ENCODE results near the gene GCN1.
A peak's percentile ranks its signal among the peaks of the same experiment; 100 is the strongest.

Gene GCN1

DNA sequence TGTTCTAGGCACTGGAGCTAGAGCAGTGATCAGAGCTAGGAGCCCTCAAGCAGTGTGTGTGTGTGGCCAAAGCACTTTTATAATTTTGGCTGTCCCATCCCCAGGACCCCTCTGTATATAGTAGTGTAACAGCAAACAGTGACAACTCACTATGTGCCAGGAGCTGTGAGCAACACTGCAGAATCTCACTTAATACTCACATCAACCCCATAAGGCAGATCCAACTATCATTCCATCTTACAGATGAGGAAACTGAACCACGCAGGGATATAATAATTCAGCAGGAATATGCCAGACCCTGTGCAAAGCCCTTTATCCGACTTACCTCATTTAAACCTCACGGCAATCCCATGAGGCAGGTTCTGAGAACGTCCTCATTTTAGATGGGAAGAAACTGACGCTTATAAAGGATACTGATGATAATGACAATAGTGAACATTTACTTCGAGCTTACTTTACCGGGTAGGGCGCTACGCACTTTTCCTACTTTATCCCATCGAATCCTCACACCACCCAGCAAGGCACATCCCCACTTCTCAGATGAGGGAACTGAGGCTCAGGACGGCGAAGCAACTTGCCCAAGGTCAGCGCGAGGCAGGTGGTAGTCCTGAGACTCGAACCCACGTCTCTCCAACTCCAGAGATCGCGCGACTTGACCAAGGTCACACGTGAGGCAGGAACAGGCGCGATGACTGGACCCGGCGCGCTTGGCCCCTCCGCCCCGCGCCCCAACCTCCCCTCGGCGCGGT is 78.6 kb downstream of the GCN1 start:
- no peak for DNase-seq (ENCODE audit: low read depth in 2 of 2)

DNA sequence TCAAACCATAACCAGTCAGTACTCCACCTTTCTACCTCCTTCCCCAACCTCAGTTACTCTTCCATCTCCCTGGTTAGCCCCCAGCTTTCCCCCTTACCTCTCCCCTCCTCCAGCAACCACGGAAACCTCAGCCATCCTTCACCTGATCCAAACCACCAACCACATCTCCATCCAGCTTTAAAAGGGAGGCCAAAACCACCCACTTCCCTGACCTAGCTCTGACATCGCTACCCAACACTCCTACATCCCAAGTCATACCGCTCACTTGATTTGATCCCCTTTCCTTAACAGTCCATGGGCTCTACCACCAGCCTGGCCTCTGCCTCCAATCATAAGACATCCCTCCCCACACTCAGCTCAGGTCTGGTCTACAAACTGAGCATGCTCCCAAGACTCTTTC is 79.4 kb downstream of the GCN1 start:
- DNase-seq (ENCODE audit: low read depth in 2 of 2) = no peak

DNA sequence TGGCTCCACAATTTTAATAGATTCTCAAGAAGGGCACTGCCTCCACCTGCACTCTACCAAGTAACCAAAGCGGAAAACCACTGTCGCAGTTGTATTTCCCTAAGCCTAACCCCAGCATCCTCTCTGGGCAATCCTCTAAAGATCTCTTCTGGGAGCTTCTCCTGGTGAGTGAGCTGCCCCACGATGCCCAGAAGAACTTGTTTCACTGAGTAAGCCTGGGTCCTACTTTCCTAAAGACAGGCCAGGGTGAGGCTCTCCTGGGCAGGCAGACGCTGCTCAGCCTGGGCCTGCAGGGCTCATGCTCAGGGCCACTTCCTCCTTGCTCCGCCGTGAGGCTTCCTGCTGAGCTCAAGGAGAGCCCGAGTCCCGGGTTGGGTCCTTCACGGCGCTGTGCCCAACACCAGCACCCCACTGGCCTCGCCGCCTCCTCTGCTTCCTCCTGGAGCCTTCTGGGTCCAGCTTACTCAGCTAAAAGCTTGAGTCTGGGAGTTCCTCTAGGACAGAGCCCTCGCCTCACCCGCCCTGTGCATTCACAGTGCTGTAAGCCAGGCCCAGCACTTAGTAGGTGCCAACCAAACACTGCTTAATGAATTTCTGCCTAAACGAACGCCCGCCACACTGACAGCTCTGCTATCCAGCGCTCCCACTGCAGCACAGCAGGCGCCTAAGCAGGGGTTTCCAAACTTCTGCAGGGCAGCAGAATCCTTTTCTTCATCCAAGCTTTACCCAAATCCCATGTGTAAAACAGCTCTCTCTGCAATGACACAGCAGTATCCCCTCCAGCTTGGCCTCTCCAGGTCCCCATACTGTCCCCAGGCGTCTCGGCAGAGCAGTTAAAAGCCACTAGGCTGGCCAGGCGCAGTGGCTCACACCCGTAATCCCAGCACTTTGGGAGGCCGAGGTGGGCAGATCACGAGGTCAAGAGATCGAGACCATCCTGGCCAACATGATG is 83.7 kb downstream of the GCN1 start:
- DNase-seq (ENCODE audit: low read depth in 2 of 2) = peak; percentile 12 to 14

DNA sequence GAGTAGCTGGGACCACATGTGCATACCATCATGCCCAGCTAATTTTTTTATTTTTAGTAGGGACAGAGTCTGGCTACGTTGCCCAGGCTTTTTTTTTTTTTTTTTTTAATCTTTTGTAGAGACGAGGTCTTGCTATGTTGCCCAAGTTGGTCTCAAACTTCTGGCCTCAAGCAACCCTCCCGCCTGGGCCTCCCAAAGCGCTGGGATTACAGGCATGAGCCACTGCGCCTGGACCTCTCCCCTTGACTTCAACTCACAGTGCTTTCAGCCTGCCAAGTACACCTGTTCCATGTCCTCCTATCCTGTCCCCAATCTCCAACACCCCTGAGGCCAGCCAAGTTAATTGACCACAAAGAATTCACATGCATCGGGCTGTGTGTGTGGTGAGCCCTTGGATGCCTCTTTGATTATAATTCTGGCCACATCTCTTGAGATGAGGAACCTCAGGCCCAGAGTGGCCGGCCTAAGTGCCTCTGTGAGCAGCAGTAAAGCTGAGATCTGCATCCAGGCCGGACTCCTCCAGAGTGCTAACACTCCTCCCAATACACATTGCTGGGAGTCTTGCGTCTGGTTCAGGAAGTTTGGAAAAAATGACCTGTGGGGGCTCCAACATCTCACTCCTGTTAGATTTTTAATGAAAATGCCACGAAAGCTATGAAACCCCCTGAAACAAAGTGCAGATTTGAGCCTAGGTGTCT is 84.8 kb downstream of the GCN1 start:
- DNase-seq (ENCODE audit: low read depth in 2 of 2) = no peak

DNA sequence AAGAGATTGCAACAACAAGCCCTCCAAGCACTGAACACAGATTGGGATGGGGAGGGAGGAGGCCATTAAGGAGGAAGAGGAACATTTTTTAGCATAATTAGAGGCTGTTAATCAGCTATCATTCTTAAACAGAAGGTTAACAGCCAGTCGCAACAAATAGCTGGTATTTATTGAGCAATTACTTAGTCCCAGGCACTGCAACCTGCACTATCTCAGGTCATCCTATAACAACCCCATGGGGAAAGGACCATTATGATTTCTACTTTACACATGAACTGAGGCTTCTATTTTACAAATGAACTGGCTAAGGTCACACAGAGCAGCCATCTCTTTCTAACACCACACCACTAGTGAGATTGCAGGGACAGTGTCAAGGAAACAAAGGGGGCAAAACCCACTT is 88.4 kb downstream of the GCN1 start:
- DNase-seq (ENCODE audit: low read depth in 2 of 2) = no peak

DNA sequence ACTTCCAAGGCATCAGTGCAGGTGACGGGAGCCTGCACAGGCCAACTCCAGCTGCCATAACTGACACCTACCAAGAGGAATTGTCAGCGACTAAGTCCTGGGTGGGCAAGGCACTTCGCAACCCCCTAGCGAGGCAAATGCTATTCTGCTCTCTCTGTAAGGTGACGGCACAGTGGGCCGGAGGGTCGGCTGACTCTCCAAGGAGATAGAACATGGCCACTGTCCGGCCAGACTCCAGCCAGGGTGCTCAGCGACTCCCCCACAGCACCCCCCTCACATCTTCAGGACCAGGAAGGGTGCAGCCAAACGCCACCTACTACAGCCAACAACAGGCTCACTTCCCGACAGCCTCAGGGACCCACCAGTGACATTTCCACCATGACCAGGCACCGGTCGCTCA is 91.1 kb downstream of the GCN1 start:
- no peak for DNase-seq (ENCODE audit: low read depth in 2 of 2)

DNA sequence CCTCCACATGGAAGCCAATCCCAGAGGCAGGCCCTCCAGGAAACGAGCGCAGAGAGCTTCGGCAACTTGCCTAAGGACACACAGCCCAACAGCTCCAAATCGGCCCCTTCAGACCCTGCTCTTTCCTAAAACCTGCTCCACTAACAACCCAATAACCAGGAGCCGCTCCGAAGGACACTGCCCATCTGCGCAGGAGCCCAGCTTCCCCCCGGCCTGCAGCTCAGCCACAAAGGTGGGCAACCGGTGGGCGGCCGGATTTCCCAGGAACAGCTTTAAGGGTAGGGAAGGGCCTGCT is 91.5 kb downstream of the GCN1 start:
- DNase-seq (ENCODE audit: low read depth in 2 of 2) = no peak

DNA sequence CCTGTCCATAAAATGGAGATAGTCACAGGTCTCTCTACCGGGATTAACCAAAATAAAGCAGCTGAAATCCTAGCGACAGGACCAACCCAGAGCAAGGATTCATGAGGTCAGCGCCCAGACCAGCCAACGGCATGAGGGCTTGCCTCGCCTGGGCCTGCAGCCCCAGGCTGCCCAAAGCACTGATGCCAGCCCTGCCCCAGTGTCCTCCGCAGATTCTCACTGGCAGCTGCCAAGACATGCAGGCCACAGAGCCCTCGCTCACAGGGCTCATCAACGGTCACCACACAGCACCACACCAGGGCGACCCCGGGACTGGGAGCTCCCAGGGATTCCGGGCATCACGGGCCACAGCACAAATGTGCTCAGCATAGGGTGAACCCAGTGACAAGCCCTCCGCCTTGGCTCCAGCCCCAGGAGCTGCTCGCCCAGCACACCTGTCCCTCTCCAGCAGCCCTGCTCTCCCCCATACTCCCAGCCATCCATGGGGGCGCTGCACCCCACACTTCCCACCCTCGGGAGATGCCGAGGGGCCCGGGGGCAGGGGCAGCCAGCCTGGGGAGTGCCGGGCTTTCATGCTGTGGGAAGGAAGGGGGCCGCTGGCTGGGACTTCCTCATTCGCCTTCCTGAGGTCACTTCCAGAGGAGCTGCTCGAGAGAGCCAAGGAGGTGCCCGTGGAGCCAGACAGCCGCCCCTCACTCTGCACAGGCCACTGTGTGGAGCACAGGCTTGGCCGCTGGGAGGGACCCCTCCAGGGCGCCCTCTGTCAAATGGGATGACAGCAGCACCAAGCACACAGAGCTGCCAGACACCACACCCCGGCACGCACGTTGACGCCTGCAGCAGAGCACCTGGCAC is 92.1 kb downstream of the GCN1 start:
- DNase-seq (ENCODE audit: low read depth in 2 of 2) = no peak

DNA sequence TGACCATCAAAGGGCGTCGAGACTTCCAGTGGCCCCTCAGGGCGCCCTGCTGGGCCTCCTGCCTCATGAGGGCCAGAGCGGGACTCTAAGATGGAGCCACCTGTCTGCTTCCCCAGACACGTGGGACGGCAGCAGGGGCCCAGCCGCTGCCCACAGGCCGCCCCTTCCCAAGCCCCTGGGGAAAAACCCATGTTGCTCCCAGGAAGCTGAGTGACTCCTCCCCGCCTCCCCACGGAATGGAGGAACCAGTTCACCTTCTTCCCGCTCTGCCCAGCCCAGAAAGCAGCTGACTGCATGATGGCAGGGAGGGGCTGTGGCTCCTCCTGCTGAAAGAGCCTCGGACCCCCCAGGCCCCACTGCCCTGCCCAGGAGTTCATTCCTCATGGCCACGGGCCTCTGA is 92.9 kb downstream of the GCN1 start:
- DNase-seq (ENCODE audit: low read depth in 2 of 2) = no peak

DNA sequence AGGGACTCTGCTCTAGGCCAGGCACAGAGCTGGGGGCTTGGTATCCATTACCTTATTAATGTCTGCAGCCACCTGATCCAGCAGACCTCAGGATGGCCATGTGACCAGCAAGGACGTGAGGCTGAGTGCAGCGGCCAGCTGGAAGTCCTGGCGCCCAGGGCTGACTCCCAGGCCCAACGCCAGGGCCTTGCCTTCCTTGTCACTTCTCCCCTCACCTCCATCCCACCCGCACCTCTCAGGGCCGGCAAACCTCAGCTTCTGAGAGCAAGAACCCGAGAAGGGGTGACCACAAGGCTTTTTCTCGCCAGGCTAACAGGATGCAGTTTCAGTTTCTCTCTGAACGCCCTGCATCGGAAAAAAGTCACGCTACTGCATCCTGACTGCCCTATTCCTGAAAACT is 93.3 kb downstream of the GCN1 start:
- no peak for DNase-seq (ENCODE audit: low read depth in 2 of 2)

DNA sequence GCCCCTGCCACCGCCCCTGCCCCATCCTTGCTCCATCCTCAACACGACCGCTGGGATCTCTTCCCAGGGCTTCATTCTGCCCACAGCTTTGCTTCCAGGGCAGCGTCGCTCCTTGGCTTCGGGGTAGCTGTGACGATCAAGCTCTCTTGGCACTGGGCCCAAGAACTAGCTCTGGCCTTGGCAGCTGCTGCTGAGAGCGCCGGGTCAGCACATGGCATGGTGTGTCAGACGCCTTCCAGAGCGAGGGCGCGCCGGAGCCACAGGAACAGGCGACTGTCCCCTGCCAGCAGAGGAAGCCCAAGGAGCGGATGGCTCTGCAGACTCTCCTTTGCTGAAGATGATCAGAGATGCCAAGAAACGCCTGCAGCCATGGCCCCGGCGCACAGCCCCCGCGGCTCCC is 93.9 kb downstream of the GCN1 start:
- no peak for DNase-seq (ENCODE audit: low read depth in 2 of 2)

DNA sequence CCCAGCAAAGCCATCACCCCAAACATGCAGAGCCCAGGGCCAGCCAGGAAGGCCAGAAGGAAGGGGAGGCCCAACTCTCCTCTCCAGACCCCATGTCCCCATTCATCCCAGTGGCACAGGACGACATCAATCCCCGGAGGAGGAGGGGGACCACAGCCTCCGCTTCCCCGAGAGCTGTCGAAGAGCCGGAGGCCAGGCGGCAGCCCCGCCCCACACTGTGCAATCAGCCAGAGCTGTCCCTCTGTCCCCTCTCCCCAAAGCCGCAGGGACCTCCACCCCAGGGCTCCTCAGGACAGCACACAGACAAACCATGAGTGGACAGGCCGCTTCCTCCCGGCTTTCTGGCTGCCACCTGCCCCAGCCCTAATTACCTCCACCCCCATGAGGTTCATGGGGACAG is 94.8 kb downstream of the GCN1 start:
- DNase-seq (ENCODE audit: low read depth in 2 of 2) = no peak

DNA sequence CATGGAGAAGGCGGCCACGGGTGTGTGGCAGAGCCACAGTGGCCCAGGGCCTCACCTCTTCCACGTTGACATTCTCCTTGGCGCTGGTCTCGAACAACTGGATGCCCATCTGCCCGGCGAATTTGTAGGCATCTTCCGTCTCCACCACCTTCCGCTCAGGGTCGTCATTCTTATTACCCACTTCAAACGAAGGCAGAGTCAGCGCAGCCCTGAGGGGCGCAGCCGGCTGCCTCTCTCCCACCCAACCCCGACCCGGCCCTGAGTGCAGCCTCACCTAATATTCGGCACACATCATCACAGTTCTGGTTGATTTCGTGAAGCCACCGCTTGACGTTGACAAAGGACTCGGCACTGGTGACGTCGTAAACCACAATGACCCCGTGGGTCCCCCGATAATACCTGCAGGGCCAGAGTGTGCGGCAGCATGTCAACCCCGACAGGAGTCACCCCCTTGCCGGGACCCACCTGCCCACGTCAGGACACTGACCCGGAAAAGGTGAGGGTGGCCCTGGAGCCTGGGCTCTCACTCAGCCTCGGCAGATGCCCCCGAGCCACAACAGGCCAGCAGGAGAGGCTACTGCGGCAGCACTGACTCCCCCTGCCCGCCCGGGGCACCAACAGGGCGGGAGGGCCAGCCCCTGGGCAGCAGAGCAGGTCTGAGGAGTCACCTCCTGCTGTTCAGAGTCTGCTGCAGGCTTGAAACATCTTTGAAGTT is 95.6 kb downstream of the GCN1 start:
- DNase-seq (ENCODE audit: low read depth in 2 of 2) = no peak

DNA sequence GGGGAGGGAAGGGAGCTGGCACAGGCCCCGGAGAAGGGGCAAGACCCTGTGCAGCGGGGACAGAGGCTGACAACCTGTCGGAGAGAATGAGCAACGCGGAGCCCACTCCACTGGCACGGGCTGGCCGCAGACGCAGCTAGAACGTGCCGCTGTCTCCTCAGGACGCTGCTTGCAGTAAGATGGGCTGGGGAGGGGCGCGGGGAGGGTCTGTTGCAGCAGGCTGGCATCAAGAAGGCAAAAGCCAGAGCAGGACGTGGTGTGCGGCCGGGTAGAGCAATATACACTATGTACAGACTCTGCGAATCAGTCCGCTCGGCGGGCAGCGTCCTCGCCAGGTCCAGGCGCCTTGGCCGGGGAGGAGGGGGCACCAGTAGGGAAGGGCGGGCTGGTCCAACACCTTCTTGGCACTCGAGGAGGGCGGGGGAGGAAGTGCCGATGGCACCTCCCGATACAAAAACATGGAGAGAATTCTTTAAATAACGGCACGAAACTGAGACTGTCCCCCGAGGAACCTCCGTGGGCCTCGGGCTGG is 97.8 kb downstream of the GCN1 start:
- no peak for DNase-seq (ENCODE audit: low read depth in 2 of 2)

DNA sequence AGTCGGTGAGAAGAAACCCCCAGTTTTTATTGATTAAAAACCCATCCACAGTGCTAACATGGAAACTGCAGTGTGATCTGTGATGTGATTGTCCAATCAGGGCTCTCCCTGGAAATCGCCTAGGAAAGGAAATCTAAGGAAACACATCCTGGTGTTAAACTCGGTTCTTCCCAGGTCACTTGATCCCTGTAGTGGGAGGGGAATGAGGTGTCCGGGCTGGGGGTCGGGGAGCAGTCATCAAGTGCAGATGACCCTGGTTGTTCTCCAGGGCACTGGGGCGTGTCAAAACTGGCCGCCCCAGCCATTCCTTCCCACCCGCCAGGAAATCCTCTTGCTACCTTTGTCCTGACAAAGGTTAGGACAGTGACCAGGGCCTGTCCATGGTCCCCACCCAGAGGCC is 98.8 kb downstream of the GCN1 start:
- no peak for DNase-seq (ENCODE audit: low read depth in 2 of 2)

DNA sequence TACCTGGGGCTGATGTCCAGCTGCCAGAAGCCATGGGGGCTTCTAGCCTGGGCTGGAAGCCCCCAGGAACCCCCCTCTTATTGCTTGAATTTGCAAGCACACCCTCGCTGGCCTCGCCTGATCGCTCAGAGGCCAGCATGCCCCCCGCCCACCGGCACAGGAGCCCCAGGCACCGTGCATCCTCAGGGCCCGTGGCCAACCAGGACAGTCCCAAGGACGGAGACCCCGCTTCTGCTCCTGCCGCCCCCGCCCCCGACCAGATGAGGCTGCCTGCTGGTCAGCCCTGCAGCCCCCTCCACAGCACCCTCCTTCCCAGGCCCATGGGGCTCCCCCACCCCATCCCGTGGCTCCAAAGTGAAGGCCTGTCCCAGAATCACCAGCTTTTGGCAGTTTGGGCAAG is 99.2 kb downstream of the GCN1 start:
- no peak for DNase-seq (ENCODE audit: low read depth in 2 of 2)

DNA sequence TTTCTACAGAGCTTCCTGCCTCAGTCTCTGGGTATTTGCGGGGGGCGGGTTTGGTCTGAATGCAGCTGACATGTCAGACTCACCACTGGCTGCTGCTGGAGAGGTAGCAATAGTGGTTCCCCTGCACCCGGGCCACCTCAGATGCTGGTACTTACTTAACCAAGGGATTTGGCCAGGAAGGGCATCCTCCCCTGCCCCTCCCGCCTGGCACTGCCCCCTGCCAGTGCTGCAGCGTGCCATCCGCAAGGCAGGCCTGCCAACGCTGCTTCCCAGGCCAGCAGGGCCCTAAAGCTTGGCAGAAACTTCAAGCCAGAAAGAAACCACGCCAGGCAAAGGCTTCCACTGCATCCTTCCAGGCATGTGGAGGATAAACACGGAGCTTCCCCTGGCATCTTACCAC is 100.0 kb downstream of the GCN1 start:
- no peak for DNase-seq (ENCODE audit: low read depth in 2 of 2)

DNA sequence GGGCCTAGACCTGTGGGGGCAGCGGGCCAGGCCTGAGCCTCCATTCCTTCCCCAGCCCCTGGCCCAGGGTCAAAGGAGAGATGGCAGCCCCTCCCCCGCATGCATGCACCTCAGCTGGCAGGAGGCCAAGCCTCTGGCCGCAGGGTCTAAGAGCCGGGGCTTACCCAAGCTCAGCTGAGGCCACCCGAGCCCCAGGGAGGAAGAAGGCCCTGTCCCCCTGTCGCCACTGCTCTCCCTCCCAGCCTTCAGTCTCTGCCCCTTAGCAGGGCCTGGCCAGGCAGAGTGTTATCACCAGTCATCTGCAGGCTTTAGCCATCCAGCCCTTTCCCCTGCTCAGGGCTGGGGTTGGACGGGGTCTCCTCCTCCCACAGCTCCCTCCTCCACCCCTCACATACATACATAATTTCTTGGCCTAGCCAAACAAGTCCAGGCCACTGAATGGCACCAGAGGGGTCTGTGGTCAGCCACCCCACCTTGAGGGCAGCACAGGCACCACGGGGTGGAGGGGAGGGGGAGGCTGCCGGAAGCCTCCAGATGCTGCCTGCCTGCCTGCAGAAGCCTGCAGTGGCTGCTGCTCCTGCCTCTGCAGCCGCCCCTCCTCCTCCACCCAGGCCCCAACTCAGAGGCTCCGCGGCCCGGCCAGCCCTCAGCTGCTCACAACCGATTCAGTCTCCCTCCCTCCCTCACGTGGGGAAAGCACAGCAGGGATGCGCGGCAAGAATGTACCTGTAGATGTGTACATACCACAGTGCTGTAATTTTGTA is 100.7 kb downstream of the GCN1 start:
- DNase-seq (ENCODE audit: low read depth in 2 of 2) = no peak

DNA sequence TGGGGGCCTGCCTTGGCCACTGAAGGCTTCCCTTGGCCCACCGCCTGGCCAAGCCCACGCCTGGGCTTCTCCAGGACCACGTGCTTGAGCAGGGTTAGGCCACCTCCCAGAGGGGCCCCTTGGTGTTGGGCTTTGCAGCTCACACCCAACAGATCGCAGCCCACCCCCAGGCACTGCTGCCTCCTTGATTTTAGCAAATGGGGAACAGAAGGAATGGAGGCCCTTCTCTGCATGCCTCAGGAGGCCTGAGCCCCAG is 101.3 kb downstream of the GCN1 start:
- no peak for DNase-seq (ENCODE audit: low read depth in 2 of 2)

DNA sequence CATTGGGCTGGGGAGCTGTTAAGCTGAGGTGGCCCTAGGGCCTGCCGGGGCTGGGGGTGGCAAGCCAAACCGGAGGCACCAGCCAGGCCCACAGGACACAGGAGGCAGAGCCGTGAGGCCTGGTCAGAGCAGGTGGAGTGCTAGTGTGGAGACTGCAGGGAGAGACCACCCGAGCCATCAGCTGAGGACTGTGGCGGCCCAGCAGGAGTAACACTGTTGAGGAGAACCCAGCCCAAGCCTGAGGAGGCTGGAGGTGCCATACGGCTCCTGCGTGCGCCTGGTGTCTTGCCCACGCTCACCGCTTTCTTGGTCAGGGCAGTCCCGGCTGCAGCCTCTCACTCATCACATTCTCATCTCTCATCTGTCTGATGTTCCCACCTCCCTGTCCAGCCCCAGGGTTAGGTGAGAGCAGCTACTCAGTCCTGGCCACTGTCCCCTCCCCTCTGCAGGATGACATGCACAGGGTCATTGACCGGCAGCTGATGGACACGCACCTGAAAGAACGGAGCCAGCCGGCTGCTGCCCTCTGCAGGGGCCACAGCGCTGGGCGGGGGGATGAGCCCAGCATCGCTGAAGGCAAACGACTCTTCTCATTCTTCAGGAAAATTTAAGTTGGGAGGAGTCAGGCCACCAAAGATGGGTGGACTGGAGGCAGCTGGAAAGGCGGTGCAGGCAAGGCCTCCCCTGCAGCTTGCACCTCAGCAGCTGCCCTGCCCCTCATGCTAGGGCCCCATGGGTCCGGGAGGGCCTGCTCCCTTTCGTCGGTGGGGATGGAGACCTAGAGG is 101.8 kb downstream of the GCN1 start:
- no peak for DNase-seq (ENCODE audit: low read depth in 2 of 2)
